Vagina (tissue), 2 donors: Measurements from ENCODE around the gene DPYD. TPM values are rescaled to one million over a fixed set of nuclear protein-coding genes. Genes with fewer than 3 reads are reported as not detected.

Experiments used
- DNase-seq, 2 donors: peaks; one replicate each; pipeline ENCODE4 v3.0.0-alpha.2; 2017; ENCODE audit errors: extremely low spot score in 2 of 2
- H3K27ac ChIP-seq: fragments of 200-600 bp; sonication (generic); one replicate; pipeline ENCODE4 v1.5.1; 2019
- H3K27me3 ChIP-seq: fragments of 200-600 bp; sonication (generic); one replicate; pipeline ENCODE4 v1.5.1; 2019
- H3K36me3 ChIP-seq, 2 donors: fragments of 200-600 bp; sonication (generic); one replicate each; pipeline ENCODE4 v1.5.1; 2017 to 2019
- H3K4me1 ChIP-seq: fragments of 200-600 bp; sonication (generic); one replicate; pipeline ENCODE4 v1.5.1; 2019
- H3K4me3 ChIP-seq, 2 donors: fragments of 200-600 bp; sonication (generic); 1 replicate in 1 of 2; 2 replicates in 1 of 2; pipeline ENCODE4 v1.5.1; 2016 to 2019
- H3K9me3 ChIP-seq: fragments of 200-600 bp; sonication (generic); one replicate; pipeline ENCODE4 v1.5.1; 2019
- CTCF ChIP-seq, 3 experiments: fragments of 450-650 bp in 2 of 3; fragments of 200-600 bp in 1 of 3; sonication (generic) in 1 of 3; IDR thresholded peaks; one replicate each; pipeline ENCODE4 v1.5.1; 2017 to 2019; ENCODE audit warnings: antibody characterized with exemption in 3 of 3, mild to moderate bottlenecking in 2 of 3, moderate library complexity in 2 of 3
- POLR2A ChIP-seq, 2 donors: fragments of 450-650 bp; IDR thresholded peaks; one replicate each; pipeline ENCODE4 v1.6.1; 2017; ENCODE audit warnings: antibody characterized with exemption in 2 of 2, mild to moderate bottlenecking in 2 of 2, moderate library complexity in 2 of 2
- POLR2AphosphoS5 ChIP-seq, 2 donors: sonication (generic); formaldehyde crosslinking; IDR thresholded peaks; one replicate each; pipeline ENCODE4 v1.9.0; 2017; ENCODE audit warnings: antibody characterized with exemption in 2 of 2, mild to moderate bottlenecking in 2 of 2, low read depth in 1 of 2; ENCODE audit not compliant: insufficient read depth in 1 of 2
- intact Hi-C: fragments of 100-400 bp; cut with DNase I; formaldehyde crosslinking; loops from one replicate; pipeline ENCODE4 v1.15.1; 2023
- total RNA-seq: library from RNA; depleted of rRNA; stranded (reverse); fragments of >200 nt; gene quantifications from one replicate; pipeline ENCODE4 v1.2.3, GENCODE V29; 2016

Gene DPYD
- total RNA-seq, 1 donor from 2014 or later: 45.7 TPM

GRCh38 chr1:97919585-97920261 lies 1.1 kb downstream of the DPYD start:
- H3K36me3 ChIP-seq: no peaks in the 10 kb centered on the region
- DNase-seq: no peak
- TF ChIP-seq CTCF (IDR thresholded peaks at IDR 0.05) (no peak), POLR2AphosphoS5 (IDR thresholded peaks at IDR 0.05; ENCODE audit: insufficient read depth in 1 of 2, low read depth in 1 of 2) (peak in 1 of 2 donors; percentile 57)
- H3K4me1 ChIP-seq: peaks cover 32% of the 10 kb centered on the region
- no peaks in the 10 kb centered on the region for H3K9me3 ChIP-seq
- H3K4me3 ChIP-seq: peak overlapping the region; percentile 88 to 97
- intact Hi-C loops: no loop called here
- H3K27me3 ChIP-seq: no peaks in the 10 kb centered on the region
- H3K27ac ChIP-seq: peak overlapping the region; percentile 96

- no peak overlapping the region for H3K27ac ChIP-seq
- DNase-seq: no peak
- H3K27me3 ChIP-seq: no peaks in the 10 kb centered on the region
- H3K4me1 ChIP-seq: peaks cover 32% of the 10 kb centered on the region
- TF ChIP-seq POLR2A (IDR thresholded peaks at IDR 0.05): no peak
- no peak for TF ChIP-seq POLR2AphosphoS5 (IDR thresholded peaks at IDR 0.05; ENCODE audit: insufficient read depth in 1 of 2, low read depth in 1 of 2)
- no peak for TF ChIP-seq CTCF (IDR thresholded peaks at IDR 0.05)
- no peaks in the 10 kb centered on the region for H3K36me3 ChIP-seq
- H3K9me3 ChIP-seq: no peaks in the 10 kb centered on the region
- intact Hi-C loops: no loop called here
- H3K4me3 ChIP-seq: peak overlapping the region; percentile 88 to 97
These were observed 1.9 kb downstream of the DPYD start for GRCh38 chr1:97918961-97919360.

DNA sequence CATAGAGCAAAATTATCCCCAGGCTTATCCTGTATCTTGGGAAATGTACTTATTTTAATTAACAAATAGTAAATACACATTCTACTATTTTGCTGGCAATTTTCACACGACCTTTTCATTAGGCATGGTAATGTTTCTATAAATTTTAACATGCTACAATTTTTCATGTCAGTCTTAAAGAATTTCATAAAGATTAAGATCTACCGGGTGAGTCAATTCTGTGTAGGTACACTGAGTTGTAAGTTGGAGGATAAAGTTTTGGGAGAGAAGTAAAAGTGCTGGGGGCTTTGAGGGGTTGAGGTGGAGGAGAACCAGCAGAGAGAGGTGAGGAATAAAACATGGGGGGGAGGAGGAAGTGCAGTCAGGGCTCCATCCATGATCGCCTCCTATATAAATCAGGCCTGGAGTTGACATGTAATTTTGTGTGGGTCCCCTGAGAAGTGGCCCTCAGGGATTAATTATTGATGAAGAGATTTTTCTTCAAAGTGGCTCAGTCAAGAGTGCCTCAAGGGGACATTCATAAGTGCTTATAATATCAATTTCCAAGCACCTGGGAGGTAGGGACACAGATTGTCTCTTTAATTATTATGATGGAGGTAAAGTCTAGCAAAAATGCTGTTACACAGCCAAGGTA lies 7.2 kb downstream of the DPYD start:
- no peak for TF ChIP-seq POLR2A (IDR thresholded peaks at IDR 0.05)
- no peak for TF ChIP-seq POLR2AphosphoS5 (IDR thresholded peaks at IDR 0.05; ENCODE audit: insufficient read depth in 1 of 2, low read depth in 1 of 2)
- TF ChIP-seq CTCF (IDR thresholded peaks at IDR 0.05): no peak
- no peak for DNase-seq
- intact Hi-C loops: no loop called here

DNA sequence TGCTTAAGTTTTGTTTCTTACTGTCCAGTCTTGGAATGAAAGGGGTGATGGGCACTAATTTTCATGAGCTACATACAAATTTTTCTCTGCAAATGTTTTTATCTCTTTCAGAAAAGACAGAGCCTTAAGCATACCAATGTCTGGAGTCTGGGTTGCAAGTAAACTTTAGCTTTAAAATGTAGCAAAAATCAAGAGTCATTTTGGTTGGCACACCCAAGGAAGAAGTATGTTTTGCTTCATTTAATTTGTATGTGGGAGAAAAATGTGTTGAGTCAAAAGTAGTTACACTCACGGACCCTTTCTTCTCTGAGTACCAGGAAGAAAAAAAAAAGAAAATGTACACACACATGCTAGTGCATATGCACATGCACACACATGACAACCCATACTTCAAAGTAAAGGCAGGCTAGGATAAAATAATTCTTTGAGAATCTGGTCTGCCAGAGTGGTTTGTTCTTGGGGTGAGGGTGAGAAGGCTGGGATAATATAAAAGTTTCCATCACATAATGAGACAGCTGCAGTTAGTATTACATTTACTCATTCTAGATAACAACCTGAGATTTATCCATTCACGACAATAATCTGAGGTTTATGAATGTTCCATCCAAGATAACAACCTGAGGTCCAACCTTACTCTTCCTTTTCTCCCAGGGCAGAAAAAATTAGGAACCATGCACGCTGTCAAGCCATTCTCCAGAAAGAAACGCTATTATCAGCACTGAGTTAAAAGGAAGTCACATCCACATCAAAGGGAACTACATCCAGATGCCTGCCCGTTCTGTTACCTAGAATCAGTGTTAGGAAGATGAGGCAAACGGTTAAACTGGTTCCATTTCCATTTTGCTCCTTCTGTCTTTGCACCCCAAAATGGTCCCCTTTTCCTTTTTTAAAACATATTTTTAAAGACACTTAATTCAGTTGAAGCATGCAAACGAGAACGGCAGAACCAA lies 9.3 kb downstream of the DPYD start:
- peaks cover 6% of the 10 kb centered on the region for H3K4me1 ChIP-seq
- no peak for DNase-seq
- no peaks in the 10 kb centered on the region for H3K9me3 ChIP-seq
- H3K4me3 ChIP-seq: no peak overlapping the region
- TF ChIP-seq POLR2A (IDR thresholded peaks at IDR 0.05) (no peak), CTCF (IDR thresholded peaks at IDR 0.05) (no peak), POLR2AphosphoS5 (IDR thresholded peaks at IDR 0.05; ENCODE audit: insufficient read depth in 1 of 2, low read depth in 1 of 2) (no peak)
- no peaks in the 10 kb centered on the region for H3K27me3 ChIP-seq
- H3K27ac ChIP-seq: no peak overlapping the region
- intact Hi-C loops: no loop called here
- H3K36me3 ChIP-seq: no peaks in the 10 kb centered on the region

More for the DNA sequence above, 7.2 kb downstream of the DPYD start:
- Histone ChIP-seq H3K27ac (no peak overlapping the region), H3K27me3 (no peaks in the 10 kb centered on the region), H3K4me1 (peaks cover 18% of the 10 kb centered on the region), H3K9me3 (no peaks in the 10 kb centered on the region), H3K36me3 (no peaks in the 10 kb centered on the region), H3K4me3 (no peak overlapping the region)
